Activated CD8-positive, alpha-beta T cell treated with anti-CD3 and anti-CD28 coated beads for 36 hours (primary cell): Measurements from ENCODE around the gene FNDC1. TPM values are rescaled to one million over a fixed set of nuclear protein-coding genes. Genes with fewer than 3 reads are reported as not detected.

Source experiments
- ATAC-seq: fragments of 200-7000 bp; cut with Tn5 transposase; one replicate; pipeline ENCODE4 v1.10.0; 2021; ENCODE audit warnings: mild to moderate bottlenecking, moderate library complexity
- CTCF ChIA-PET: fragments of 350-600 bp; sonication (Branson Sonifier 250); formaldehyde crosslinking; loops from one replicate; lab custom pipeline; 2021; ENCODE audit warnings: antibody characterized with exemption; lab: Charles Lee
- POLR2A ChIA-PET: fragments of 350-600 bp; sonication (Branson Sonifier 250); formaldehyde crosslinking; loops from one replicate; lab custom pipeline; 2021; ENCODE audit warnings: antibody characterized with exemption; lab: Charles Lee
- DNase-seq: peaks from one replicate; pipeline ENCODE4 v3.0.0-alpha.2; 2020
- H3K27ac Mint-ChIP-seq: one replicate; pipeline ENCODE4 v1.8.0; 2021; ENCODE audit warnings: mild to moderate bottlenecking, mixed read lengths
- H3K27me3 Mint-ChIP-seq: one replicate; pipeline ENCODE4 v1.8.0; 2021; ENCODE audit warnings: mixed read lengths
- H3K36me3 Mint-ChIP-seq: one replicate; pipeline ENCODE4 v1.8.0; 2021; ENCODE audit warnings: low read depth, mixed read lengths
- H3K4me1 Mint-ChIP-seq: one replicate; pipeline ENCODE4 v1.8.0; 2021; ENCODE audit warnings: low read depth, mixed read lengths
- H3K4me3 Mint-ChIP-seq: one replicate; pipeline ENCODE4 v1.8.0; 2021; ENCODE audit warnings: mild to moderate bottlenecking, moderate library complexity, mixed read lengths
- H3K9me3 Mint-ChIP-seq: one replicate; pipeline ENCODE4 v1.8.0; 2021; ENCODE audit warnings: mixed read lengths
- intact Hi-C: fragments of 100-400 bp; cut with micrococcal nuclease; formaldehyde crosslinking; loops from one replicate; pipeline ENCODE4 v1.10.0; 2022
- total RNA-seq, 2 experiments: library from RNA; stranded (reverse); gene quantifications; one replicate each; pipeline ENCODE4 v1.2.3, GENCODE V29; 2021
- TF ChIP-seq, protein P1 (sequence below): fragments of 200-600 bp; IDR thresholded peaks from one replicate; pipeline ENCODE4 v1.8.0; 2022; ENCODE audit warnings: antibody characterized with exemption, mild to moderate bottlenecking

The FNDC1 gene
- total RNA-seq, 2 experiments from 2014 or later: not detected

- ChIA-PET CTCF (interaction anchor here (0.8 to 2.4 kb wide), 4 partner anchors 9 to 214 kb away, joined by 3 to 10 read pairs (median 3); no protein-coding TSS in a partner anchor), POLR2A (no interaction called here)
- Mint-ChIP-seq H3K27me3 (peaks cover 11% of the 10 kb centered on the region), H3K9me3 (no peaks in the 10 kb centered on the region), H3K4me3 (no peak overlapping the region), H3K4me1 (peaks cover 1% of the 10 kb centered on the region), H3K36me3 (no peaks in the 10 kb centered on the region), H3K27ac (no peak overlapping the region)
- no peak for DNase-seq
- no peak for ATAC-seq
- TF ChIP-seq, protein P1, sequence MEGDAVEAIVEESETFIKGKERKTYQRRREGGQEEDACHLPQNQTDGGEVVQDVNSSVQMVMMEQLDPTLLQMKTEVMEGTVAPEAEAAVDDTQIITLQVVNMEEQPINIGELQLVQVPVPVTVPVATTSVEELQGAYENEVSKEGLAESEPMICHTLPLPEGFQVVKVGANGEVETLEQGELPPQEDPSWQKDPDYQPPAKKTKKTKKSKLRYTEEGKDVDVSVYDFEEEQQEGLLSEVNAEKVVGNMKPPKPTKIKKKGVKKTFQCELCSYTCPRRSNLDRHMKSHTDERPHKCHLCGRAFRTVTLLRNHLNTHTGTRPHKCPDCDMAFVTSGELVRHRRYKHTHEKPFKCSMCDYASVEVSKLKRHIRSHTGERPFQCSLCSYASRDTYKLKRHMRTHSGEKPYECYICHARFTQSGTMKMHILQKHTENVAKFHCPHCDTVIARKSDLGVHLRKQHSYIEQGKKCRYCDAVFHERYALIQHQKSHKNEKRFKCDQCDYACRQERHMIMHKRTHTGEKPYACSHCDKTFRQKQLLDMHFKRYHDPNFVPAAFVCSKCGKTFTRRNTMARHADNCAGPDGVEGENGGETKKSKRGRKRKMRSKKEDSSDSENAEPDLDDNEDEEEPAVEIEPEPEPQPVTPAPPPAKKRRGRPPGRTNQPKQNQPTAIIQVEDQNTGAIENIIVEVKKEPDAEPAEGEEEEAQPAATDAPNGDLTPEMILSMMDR: no peak
- intact Hi-C loops: loop anchor here (10.0 kb wide), 1 partner anchor 404 kb away; no protein-coding TSS in a partner anchor
Observed at GRCh38 chr6:159250633-159251032, 81.4 kb downstream of the FNDC1 start.

DNA sequence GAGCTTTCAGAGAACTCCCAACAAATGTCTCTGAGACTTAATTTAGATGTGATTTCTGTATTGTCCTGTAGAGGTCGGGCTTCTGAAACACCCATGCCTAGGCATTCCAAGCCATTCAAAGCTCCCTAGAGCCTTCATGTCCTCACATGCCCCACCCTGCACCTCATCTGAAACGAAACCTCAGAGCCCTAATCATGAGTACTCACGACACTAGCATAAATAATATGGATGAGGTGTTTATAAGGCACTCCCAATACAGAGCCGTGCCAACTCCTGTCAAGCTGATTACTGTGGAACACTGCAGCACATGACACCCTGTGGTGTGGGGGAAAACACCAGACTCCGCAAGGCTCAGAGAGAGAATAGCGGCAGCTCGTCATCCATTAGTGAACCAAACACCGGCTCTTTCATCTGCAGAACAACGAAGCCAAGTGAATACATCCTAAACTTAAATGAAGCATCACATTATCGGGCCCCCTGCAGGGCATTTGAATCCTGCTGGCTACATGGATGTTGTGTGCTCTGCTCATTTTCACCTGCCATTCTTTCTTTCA lies 83.8 kb downstream of the FNDC1 start:
- ChIA-PET POLR2A (interaction anchor here (0.8 kb wide), 1 partner anchor 17 kb away, joined by 3 read pairs; no protein-coding TSS in a partner anchor), CTCF (interaction anchor here (0.6 to 2.8 kb wide), 51 partner anchors 9 to 405 kb away, joined by 3 to 34 read pairs (median 4); no protein-coding TSS in a partner anchor)
- Mint-ChIP-seq H3K4me3 (no peak overlapping the region), H3K36me3 (no peaks in the 10 kb centered on the region), H3K4me1 (peaks cover 1% of the 10 kb centered on the region), H3K9me3 (no peaks in the 10 kb centered on the region), H3K27ac (no peak overlapping the region), H3K27me3 (peaks cover 9% of the 10 kb centered on the region)
- DNase-seq (peak; percentile 3), ATAC-seq (peak; percentile 72)
- TF ChIP-seq, protein P1: peak; percentile 68
- intact Hi-C loops: loop anchor here (10.0 kb wide), 1 partner anchor 402 kb away; no protein-coding TSS in a partner anchor

DNA sequence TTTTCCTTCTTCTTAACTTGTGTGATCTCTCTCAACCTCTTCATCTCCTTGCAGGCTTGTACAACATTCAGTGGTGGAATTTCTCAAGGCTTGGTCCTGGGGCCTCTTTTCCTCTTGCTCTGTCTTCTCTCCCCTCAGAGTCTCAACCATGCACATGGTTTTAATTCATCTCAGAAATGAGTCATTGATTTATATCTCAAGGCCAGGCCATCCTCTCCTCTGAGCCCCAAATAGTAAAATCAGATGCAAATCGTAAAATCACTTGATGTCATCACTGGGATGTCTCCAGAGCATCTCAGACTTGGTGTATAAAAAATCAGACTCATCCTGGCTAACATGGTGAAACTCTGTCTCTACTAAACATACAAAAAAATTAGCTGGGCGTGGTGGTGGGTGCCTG lies 85.0 kb downstream of the FNDC1 start:
- Mint-ChIP-seq H3K36me3 (no peaks in the 10 kb centered on the region), H3K27ac (no peak overlapping the region), H3K4me1 (peaks cover 1% of the 10 kb centered on the region), H3K9me3 (no peaks in the 10 kb centered on the region), H3K27me3 (peaks cover 11% of the 10 kb centered on the region), H3K4me3 (no peak overlapping the region)
- ATAC-seq: no peak
- DNase-seq: no peak
- intact Hi-C loops: loop anchor here (10.0 kb wide), 1 partner anchor 401 kb away; no protein-coding TSS in a partner anchor
- POLR2A ChIA-PET: no interaction called here
- TF ChIP-seq, protein P1: no peak
- CTCF ChIA-PET: interaction anchor here (1.0 to 1.5 kb wide), 3 partner anchors 11 to 401 kb away, joined by 3 to 10 read pairs (median 3); no protein-coding TSS in a partner anchor

DNA sequence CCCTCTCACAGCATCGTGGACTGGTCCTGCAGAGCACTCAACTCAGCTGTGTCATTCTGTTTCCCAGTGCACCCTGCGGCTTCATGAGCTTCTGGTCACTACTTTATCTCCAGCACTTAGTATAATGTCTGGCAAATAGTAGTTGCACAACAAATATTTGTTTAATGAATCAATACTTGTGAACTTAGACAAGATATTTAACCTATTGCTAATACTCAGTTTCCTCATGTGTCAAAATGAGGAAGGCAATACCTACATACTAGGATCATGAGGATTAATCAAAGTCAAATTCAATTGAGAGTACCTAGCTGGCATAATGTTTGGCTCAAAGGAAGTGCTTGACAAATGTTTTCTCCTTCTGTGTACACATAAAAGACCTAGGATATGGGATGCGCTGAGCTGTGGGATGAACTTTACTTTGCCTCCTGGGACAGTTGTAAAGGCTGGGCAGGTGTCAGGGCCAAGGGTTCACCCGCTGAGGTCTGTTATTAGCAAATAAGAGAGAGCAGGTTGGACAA lies 86.3 kb downstream of the FNDC1 start:
- H3K9me3 Mint-ChIP-seq: no peaks in the 10 kb centered on the region
- H3K4me3 Mint-ChIP-seq: no peak overlapping the region
- ChIA-PET CTCF (interaction anchor here (0.9 to 1.6 kb wide), 8 partner anchors 8 to 399 kb away, joined by 3 to 10 read pairs (median 3); no protein-coding TSS in a partner anchor), POLR2A (no interaction called here)
- H3K36me3 Mint-ChIP-seq: no peaks in the 10 kb centered on the region
- TF ChIP-seq, protein P1: no peak
- intact Hi-C loops: loop anchor here (10.0 kb wide), 1 partner anchor 399 kb away; no protein-coding TSS in a partner anchor
- no peak for ATAC-seq
- H3K27me3 Mint-ChIP-seq: peaks cover 13% of the 10 kb centered on the region
- DNase-seq: no peak
- no peak overlapping the region for H3K27ac Mint-ChIP-seq
- H3K4me1 Mint-ChIP-seq: peaks cover 1% of the 10 kb centered on the region

GRCh38 chr6:159256128-159256527 lies 86.9 kb downstream of the FNDC1 start:
- ChIA-PET CTCF (interaction anchor here (1.0 to 1.6 kb wide), 2 partner anchors 9 to 81 kb away, joined by 3 to 4 read pairs; no protein-coding TSS in a partner anchor), POLR2A (no interaction called here)
- no peaks in the 10 kb centered on the region for H3K36me3 Mint-ChIP-seq
- ATAC-seq: no peak
- no peak overlapping the region for H3K4me3 Mint-ChIP-seq
- no peak for DNase-seq
- no peaks in the 10 kb centered on the region for H3K9me3 Mint-ChIP-seq
- no peak overlapping the region for H3K27ac Mint-ChIP-seq
- H3K27me3 Mint-ChIP-seq: peaks cover 15% of the 10 kb centered on the region
- intact Hi-C loops: loop anchor here (10.0 kb wide), 1 partner anchor 399 kb away; no protein-coding TSS in a partner anchor
- TF ChIP-seq, protein P1: no peak
- H3K4me1 Mint-ChIP-seq: peaks cover 1% of the 10 kb centered on the region
